Measurements from ENCODE around the gene KCTD1.

Gene KCTD1

DNA sequence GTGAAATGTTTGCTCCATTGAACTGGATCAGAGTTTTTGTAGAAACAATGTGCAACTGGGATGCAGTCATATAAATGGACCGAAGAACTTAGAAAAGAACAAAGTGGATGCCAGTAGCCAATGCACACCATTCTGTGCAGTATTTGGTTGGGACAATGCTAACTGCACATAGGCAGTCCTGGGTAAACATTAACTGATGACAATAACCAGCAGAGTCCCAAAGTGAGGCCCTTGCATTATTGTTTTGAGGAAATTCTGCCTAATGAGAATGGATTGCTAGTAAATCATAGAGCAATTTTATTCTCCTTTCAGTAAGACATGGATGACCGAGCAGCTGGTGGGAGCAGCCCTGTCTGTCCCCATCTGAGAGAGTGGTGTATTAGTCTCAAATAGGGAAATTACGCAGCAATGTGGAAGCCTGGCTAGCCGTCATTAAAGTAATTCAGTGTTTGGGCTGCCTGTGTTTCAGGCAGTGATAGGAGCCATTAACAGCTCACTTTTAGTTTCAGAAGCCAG lies 94.9 kb downstream of the KCTD1 start:
- Histone ChIP-seq H2AFZ (ENCODE audit: low read depth, low read length) (no peak overlapping the region), H3K4me1 (ENCODE audit: insufficient read depth, low read length) (no peaks in the 10 kb centered on the region), H3K9ac (ENCODE audit: low read depth, low read length) (no peak overlapping the region), H3K27me3 (ENCODE audit: insufficient read depth, low read length, poor library complexity) (no peaks in the 10 kb centered on the region), H3K27ac (ENCODE audit: low read length) (no peak overlapping the region), H3K9me3 (ENCODE audit: insufficient read depth, low read length, severe bottlenecking) (no peaks in the 10 kb centered on the region), H3K36me3 (ENCODE audit: insufficient read depth, low read length) (peaks cover 27% of the 10 kb centered on the region), H3K4me3 (ENCODE audit: low read depth in 1 of 2, low read length in 2 of 2) (no peak overlapping the region), H3K4me2 (ENCODE audit: insufficient read depth, low read length) (no peak overlapping the region), H4K20me1 (ENCODE audit: insufficient read depth, low read length) (no peaks in the 10 kb centered on the region), H3K79me2 (ENCODE audit: insufficient read depth, low read length) (no peaks in the 10 kb centered on the region)
- DNase-seq (no peak), ATAC-seq (ENCODE audit: insufficient read depth, low read depth) (no peak)
- TF ChIP-seq EZH2 (IDR thresholded peaks at IDR 0.05; ENCODE audit: borderline replicate concordance, low read depth, low read length, severe bottlenecking): no peak
- TF ChIP-seq, protein P1, sequence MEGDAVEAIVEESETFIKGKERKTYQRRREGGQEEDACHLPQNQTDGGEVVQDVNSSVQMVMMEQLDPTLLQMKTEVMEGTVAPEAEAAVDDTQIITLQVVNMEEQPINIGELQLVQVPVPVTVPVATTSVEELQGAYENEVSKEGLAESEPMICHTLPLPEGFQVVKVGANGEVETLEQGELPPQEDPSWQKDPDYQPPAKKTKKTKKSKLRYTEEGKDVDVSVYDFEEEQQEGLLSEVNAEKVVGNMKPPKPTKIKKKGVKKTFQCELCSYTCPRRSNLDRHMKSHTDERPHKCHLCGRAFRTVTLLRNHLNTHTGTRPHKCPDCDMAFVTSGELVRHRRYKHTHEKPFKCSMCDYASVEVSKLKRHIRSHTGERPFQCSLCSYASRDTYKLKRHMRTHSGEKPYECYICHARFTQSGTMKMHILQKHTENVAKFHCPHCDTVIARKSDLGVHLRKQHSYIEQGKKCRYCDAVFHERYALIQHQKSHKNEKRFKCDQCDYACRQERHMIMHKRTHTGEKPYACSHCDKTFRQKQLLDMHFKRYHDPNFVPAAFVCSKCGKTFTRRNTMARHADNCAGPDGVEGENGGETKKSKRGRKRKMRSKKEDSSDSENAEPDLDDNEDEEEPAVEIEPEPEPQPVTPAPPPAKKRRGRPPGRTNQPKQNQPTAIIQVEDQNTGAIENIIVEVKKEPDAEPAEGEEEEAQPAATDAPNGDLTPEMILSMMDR (IDR thresholded peaks at IDR 0.05; ENCODE audit: borderline replicate concordance, extremely low read depth, low read length, poor library complexity, severe bottlenecking): no peak

DNA sequence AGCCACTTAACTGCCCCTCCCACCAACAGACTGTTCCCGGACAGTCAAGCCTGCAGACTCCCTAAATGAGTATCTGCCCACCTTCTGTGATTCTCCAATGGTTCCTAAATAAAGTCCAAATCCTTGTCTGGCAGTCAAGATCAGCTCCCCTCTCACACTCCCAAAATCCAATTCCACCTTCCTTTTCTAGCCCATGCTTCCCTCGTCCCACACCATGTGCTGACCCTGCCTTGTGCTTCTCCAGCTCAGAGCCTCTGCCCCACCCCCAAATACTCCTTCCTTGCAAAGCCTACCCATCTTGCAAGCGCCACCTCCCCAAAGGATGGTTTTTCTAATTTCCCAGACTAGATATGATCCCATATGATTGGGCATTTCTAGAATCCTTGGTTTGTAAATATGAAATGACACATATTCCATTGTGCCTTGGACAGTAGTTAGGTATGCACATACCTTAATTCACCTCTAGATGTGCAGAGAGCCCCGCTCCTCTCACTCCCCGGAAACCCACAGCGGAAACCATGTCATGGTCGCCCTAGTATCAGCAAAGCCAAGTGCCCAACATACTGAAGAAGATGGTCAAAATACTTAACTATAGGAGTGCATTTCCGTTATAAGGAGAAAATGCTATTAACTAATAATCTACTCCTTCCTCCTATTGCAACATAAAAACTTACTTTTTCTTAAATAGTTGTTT lies 97.2 kb downstream of the KCTD1 start:
- peaks cover 12% of the 10 kb centered on the region for H3K36me3 ChIP-seq (ENCODE audit: insufficient read depth, low read length)
- H3K79me2 ChIP-seq (ENCODE audit: insufficient read depth, low read length): no peaks in the 10 kb centered on the region
- no peak overlapping the region for H2AFZ ChIP-seq (ENCODE audit: low read depth, low read length)
- H3K9ac ChIP-seq (ENCODE audit: low read depth, low read length): no peak overlapping the region
- no peaks in the 10 kb centered on the region for H3K9me3 ChIP-seq (ENCODE audit: insufficient read depth, low read length, severe bottlenecking)
- no peaks in the 10 kb centered on the region for H3K4me1 ChIP-seq (ENCODE audit: insufficient read depth, low read length)
- no peak for DNase-seq
- TF ChIP-seq, protein P1 (IDR thresholded peaks at IDR 0.05; ENCODE audit: borderline replicate concordance, extremely low read depth, low read length, poor library complexity, severe bottlenecking): no peak
- no peak for TF ChIP-seq EZH2 (IDR thresholded peaks at IDR 0.05; ENCODE audit: borderline replicate concordance, low read depth, low read length, severe bottlenecking)
- H4K20me1 ChIP-seq (ENCODE audit: insufficient read depth, low read length): no peaks in the 10 kb centered on the region
- H3K27ac ChIP-seq (ENCODE audit: low read length): no peak overlapping the region
- ATAC-seq (ENCODE audit: insufficient read depth, low read depth): no peak
- no peak overlapping the region for H3K4me3 ChIP-seq (ENCODE audit: low read depth in 1 of 2, low read length in 2 of 2)
- H3K4me2 ChIP-seq (ENCODE audit: insufficient read depth, low read length): no peak overlapping the region
- H3K27me3 ChIP-seq (ENCODE audit: insufficient read depth, low read length, poor library complexity): no peaks in the 10 kb centered on the region

DNA sequence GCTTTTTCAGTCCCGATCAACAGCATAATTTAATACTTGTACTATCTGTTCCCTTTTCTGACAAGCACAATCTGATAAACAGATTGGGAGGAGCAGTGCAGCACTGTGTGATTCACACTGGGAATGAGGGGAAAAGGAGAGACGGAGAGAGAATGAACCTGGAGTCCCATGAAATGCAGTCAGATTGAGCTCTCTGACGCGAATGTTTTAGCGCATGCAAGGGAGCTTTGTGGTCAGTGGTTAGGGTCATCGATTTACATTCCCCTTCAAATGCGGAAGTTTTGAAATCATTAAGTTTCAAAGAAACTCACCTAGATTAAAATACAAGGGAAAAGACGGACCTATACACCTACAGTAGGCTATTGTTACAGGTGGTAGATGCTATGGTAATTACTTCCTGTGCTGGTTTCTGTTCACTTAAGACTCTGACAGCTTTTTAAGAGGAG lies 99.6 kb downstream of the KCTD1 start:
- Histone ChIP-seq H3K4me1 (ENCODE audit: insufficient read depth, low read length) (no peaks in the 10 kb centered on the region), H3K27me3 (ENCODE audit: insufficient read depth, low read length, poor library complexity) (no peaks in the 10 kb centered on the region), H3K4me3 (ENCODE audit: low read depth in 1 of 2, low read length in 2 of 2) (no peak overlapping the region), H3K27ac (ENCODE audit: low read length) (no peak overlapping the region), H3K79me2 (ENCODE audit: insufficient read depth, low read length) (no peaks in the 10 kb centered on the region), H3K9ac (ENCODE audit: low read depth, low read length) (no peak overlapping the region), H3K4me2 (ENCODE audit: insufficient read depth, low read length) (no peak overlapping the region), H2AFZ (ENCODE audit: low read depth, low read length) (no peak overlapping the region), H4K20me1 (ENCODE audit: insufficient read depth, low read length) (no peaks in the 10 kb centered on the region), H3K36me3 (ENCODE audit: insufficient read depth, low read length) (peaks cover 2% of the 10 kb centered on the region; the same call in 1 of the 2 replicates), H3K9me3 (ENCODE audit: insufficient read depth, low read length, severe bottlenecking) (no peaks in the 10 kb centered on the region)
- TF ChIP-seq, protein P1 (IDR thresholded peaks at IDR 0.05; ENCODE audit: borderline replicate concordance, extremely low read depth, low read length, poor library complexity, severe bottlenecking): no peak
- TF ChIP-seq EZH2 (IDR thresholded peaks at IDR 0.05; ENCODE audit: borderline replicate concordance, low read depth, low read length, severe bottlenecking): no peak
- no peak for DNase-seq
- no peak for ATAC-seq (ENCODE audit: insufficient read depth, low read depth)

Data from DND-41 (cell line).